Hair follicular keratinocyte (primary cell): ENCODE measurements around the gene SCYGR7. TPM values are rescaled to one million over a fixed set of nuclear protein-coding genes. Genes with fewer than 3 reads are reported as not detected.

Experiments
- total RNA-seq: library from RNA; depleted of rRNA; stranded (reverse); fragments of >200 nt; gene quantifications from 2 replicates; pipeline ENCODE4 v1.2.3, GENCODE V29; 2015

Gene SCYGR7, protein sequence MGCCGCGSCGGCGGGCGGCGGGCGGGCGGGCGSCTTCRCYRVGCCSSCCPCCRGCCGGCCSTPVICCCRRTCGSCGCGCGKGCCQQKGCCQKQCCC
- not detected in 2 replicates for total RNA-seq

DNA sequence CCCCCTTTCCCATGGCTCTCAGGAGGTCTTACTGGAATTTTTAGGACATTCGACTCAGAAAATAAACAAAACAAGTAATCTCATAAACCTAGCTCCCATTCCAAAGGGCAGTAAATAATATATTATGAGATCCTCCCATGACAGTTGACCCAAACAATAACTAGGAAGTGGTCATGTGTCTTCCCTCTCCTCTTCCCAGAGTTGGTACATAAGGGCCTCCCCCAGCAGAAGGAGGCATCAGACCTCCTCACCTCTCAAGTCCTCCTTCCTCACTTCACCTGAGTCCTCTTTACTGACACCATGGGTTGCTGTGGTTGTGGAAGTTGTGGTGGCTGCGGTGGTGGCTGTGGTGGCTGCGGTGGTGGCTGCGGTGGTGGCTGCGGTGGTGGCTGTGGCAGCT lies at the start of gene SCYGR7:
SCYGR7 (plus strand) TSS at position 301 of the 400 bp plus-strand sequence; CDS start at position 301, 0 bp downstream.

DNA sequence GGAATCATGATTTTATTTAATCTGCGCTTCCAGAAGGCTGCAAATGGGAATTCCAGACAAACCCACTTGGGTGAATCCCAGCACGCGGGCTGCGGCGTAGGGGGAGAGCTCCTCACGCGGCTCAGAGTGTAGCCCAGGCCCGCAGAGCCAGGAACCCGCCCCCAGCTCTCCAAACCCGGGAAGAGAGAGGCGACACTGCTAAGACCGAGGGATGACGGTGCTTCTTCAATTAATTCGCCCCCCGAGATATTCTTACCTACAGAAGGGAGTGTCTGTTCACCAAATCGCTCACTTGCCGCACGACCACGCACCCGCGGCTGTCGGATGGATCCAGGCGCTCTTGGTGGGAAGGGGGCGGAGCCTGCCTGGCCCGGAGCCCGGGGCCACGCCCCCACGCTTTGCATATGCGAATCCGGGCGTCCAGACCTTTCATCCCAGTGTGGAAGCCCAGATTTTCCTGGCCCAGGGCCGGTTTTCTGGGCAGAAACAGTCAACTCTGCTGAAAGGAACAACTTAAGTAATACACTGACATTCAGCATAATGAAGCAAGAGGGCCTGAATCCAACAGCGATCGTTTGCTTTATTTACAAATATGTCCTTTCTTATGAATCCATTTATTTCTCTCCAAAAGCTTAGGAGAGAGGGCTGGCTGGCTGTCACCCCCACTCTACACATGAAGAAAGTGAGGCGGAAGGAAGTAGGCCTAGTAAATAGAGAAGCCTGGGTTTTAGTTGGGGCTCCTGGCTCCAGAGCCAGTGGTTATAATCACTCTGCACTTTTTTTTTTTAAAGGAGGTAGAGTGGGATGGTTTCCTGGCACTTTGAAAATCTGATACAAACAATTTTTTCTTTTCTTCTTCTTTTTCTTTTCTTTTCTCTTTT lies 10.2 kb upstream of the SCYGR7 start, which contains the start of gene SLC19A3:
SLC19A3 (minus strand) TSS at position 342 of the 881 bp plus-strand sequence. CDS start 15,710 bp downstream, outside the sequence.

DNA sequence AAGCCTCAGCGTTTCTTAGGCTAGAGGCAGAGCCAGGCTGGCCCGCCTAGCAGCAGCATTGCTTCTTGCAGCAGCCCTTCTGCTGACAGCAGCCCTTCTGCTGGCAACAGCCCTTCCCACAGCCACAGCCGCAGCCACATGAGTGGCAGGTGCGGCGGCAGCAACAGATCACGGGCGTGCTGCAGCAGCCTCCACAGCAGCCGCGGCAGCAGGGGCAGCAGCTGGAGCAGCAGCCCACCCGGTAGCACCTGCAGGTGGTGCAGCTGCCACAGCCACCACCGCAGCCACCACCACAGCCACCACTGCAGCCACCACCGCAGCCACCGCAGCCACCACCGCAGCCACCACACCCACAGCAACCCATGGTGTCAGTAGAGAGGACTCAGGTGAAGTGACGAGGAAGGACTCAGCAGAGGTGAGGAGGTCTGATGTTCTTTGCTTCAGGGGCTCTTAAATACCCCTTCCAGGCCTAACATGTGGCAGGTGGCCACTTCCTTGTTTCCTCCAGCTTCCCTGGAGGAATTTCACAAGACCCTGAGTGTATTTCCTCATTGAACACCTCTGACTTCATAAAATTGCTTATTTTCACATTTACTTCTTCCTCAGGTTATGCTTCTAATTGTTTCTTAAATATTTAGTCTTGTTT lies 3.6 kb upstream of the SCYGR7 start, which contains the start of gene SCYGR6:
SCYGR6 (minus strand) TSS at position 364 of the 646 bp plus-strand sequence; CDS start at position 364, 0 bp downstream.

DNA sequence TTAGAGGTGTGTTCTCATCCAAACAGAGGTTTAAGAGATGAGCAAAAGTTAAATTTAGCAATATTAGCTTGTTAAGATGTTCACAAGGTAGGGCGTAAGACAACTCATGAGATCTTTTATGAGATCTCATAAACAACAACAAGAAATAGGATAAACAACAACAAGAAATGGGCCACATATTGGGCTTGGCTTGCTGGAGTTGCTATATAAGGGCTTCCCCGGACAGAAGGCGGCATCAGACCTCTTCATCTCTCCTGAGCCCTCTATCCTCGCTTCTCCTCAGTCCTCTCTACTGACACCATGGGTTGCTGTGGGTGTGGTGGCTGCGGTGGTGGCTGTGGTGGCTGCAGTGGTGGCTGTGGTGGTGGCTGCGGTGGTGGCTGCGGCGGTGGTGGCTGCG lies 17.5 kb downstream of the SCYGR7 start, which contains the start of gene SCYGR8:
SCYGR8 (plus strand) TSS at position 301 of the 400 bp plus-strand sequence; CDS start at position 301, 0 bp downstream.

Other genes with a start within 250 kb of the SCYGR7 start
- gene SCYGR2, start 129.4 kb upstream of the SCYGR7 start, total RNA-seq, result not detected in 2 replicates
- gene SCYGR3, start 113.5 kb upstream of the SCYGR7 start, total RNA-seq, result not detected in 2 replicates
- gene SCYGR4, start 110.8 kb upstream of the SCYGR7 start, total RNA-seq, result not detected in 2 replicates
- not detected in 2 replicates for gene SCYGR5, start 61.5 kb upstream of the SCYGR7 start, total RNA-seq
- 0.08 and 6.6 TPM in 2 replicates for gene SLC19A3, start 10.3 kb upstream of the SCYGR7 start, total RNA-seq
- gene SCYGR6, start 3.6 kb upstream of the SCYGR7 start, total RNA-seq, result not detected in 2 replicates
- gene SCYGR8, start 17.6 kb downstream of the SCYGR7 start, total RNA-seq, result not detected in 2 replicates
- gene CCL20, start 85.5 kb downstream of the SCYGR7 start, total RNA-seq, result 10.0 and 10.8 TPM in 2 replicates
- gene DAW1, start 143.3 kb downstream of the SCYGR7 start, total RNA-seq, result 1.4 and 2.5 TPM in 2 replicates